ENCODE data around the gene TMEM132A.

The TMEM132A gene

DNA sequence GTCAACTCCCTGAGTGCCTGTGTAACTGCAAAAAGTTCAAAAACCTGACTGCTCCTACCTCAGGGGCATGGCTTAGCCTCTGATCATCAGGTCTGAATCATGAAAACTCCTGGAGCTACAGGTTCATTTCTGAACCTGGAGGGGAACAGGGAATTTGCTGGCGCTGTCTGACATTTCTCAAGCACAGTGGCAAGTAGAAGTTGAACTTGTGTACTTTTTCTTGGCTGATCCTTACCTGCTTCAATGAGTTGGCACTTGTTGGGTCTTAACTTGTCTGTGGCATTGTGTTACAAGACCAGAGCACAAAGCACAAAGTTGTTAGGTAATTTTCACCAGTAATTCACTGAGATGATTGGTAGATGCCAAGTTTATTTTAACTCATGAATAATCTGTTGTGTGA lies 7.0 kb upstream of the TMEM132A start:
- Histone ChIP-seq H3K27ac (ENCODE audit: low read length) (no peak overlapping the region), H3K4me1 (ENCODE audit: control insufficient read depth in 1 of 2, insufficient read depth in 2 of 2, low read length in 2 of 2) (peaks cover 10 to 46% of the 10 kb centered on the region in 2 donors), H3K9me3 (ENCODE audit: control insufficient read depth in 1 of 2, low read length in 2 of 2) (no peaks in the 10 kb centered on the region), H3K4me3 (ENCODE audit: low read depth in 1 of 2, low read length in 2 of 2) (no peak overlapping the region), H3K27me3 (ENCODE audit: low read depth, low read length) (no peaks in the 10 kb centered on the region), H3K36me3 (ENCODE audit: control insufficient read depth in 1 of 2, insufficient read depth in 2 of 2, low read length in 2 of 2) (peaks cover 21 to 34% of the 10 kb centered on the region in 2 donors)

DNA sequence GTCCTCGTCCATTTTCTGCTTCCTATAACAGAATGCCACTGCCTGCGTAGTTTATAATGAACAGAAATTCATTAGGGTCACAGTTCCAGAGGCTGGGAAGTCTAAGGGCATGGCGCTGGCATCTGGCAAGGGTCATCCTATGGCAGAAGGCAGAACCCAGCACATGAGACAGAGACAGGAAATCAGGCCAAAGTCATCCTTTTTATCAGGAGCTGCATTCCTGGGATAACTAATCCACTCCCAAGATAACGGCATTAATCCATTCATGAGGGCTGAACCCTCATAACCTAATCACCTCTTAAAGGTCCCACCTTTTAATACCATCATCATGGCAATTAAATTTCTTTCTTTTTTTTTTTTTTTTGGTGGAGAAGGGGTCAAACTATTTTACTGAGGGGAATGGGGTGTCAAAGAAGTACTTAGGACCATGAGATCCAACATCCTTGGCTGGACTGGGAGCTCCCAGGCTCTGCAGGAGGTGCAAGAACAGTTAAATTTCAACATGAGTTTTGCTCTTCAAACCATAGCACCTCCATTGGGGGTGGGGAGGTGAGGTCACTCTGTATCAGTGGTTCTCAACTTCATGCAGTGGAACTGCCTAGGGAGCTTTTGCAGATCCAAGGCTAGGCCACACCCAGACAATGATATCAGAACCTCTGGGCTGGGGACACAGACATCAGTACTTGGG lies 5.9 kb upstream of the TMEM132A start:
- Histone ChIP-seq H3K9me3 (ENCODE audit: control insufficient read depth in 1 of 2, low read length in 2 of 2) (no peaks in the 10 kb centered on the region), H3K4me1 (ENCODE audit: control insufficient read depth in 1 of 2, insufficient read depth in 2 of 2, low read length in 2 of 2) (peaks cover 10 to 43% of the 10 kb centered on the region in 2 donors), H3K36me3 (ENCODE audit: control insufficient read depth in 1 of 2, insufficient read depth in 2 of 2, low read length in 2 of 2) (peaks cover 31 to 43% of the 10 kb centered on the region in 2 donors), H3K4me3 (ENCODE audit: low read depth in 1 of 2, low read length in 2 of 2) (no peak overlapping the region), H3K27me3 (ENCODE audit: low read depth, low read length) (no peaks in the 10 kb centered on the region), H3K27ac (ENCODE audit: low read length) (no peak overlapping the region)

DNA sequence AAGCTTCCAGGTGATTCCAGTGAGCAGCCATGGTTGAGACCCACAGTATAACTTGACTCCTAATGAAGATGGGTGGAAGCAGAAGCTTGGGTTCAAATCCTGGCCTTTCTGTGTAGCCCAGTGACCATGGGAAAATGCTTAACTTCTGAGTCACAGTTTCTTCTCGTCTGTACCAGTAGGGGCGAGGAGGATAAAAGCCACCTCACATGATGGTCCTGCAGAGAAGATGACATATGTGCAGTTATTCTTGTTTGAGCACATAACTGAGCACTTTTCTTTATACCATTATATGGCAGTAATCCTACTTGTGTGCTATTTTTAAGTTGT lies 5.4 kb upstream of the TMEM132A start:
- Histone ChIP-seq H3K9me3 (ENCODE audit: control insufficient read depth in 1 of 2, low read length in 2 of 2) (no peaks in the 10 kb centered on the region), H3K4me1 (ENCODE audit: control insufficient read depth in 1 of 2, insufficient read depth in 2 of 2, low read length in 2 of 2) (peaks cover 10 to 43% of the 10 kb centered on the region in 2 donors), H3K27me3 (ENCODE audit: low read depth, low read length) (peaks cover 2% of the 10 kb centered on the region), H3K4me3 (ENCODE audit: low read depth in 1 of 2, low read length in 2 of 2) (no peak overlapping the region), H3K36me3 (ENCODE audit: control insufficient read depth in 1 of 2, insufficient read depth in 2 of 2, low read length in 2 of 2) (peaks cover 31 to 41% of the 10 kb centered on the region in 2 donors), H3K27ac (ENCODE audit: low read length) (no peak overlapping the region)

DNA sequence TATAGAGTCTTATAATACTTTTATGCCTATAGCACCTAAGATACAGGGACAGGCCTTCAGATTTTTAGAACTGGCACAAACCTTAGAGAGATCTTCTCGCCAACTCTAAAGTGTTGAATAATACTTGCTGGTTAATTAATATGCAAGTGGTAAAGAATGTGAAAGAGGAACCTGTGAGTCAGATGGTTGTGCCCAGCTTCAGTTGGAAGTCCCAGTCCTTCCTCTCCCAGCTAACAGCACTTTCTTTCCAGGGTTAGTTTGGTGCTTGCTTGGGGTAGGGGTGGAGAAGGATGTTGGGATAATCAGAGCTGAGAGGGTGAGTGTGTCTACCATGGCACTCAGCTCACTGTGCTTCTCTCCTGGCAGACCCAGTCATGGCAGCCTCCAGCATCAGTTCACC lies 4.9 kb upstream of the TMEM132A start:
- no peak overlapping the region for H3K4me3 ChIP-seq (ENCODE audit: low read depth in 1 of 2, low read length in 2 of 2)

DNA sequence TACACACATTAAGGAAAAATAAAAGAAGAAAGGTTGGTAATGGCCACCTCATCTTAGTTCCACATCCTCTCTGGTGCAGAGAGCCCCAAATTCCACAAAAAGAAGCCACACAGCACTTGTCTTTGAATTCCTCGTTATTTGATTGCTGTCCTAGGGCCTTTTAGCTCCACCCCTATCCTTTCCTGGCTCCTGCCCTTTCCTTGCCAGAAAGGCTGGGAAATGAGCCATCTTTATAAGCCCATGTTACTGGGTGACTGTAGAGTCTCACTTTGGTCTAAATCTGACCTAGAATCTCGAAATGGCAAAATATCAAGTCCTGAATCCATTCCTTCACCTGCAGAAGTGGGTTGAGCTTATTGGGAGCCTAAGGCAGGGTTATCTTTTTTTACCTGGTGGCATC lies 4.3 kb upstream of the TMEM132A start:
- peaks cover 31 to 37% of the 10 kb centered on the region in 2 donors for H3K36me3 ChIP-seq (ENCODE audit: control insufficient read depth in 1 of 2, insufficient read depth in 2 of 2, low read length in 2 of 2)
- no peak overlapping the region for H3K27ac ChIP-seq (ENCODE audit: low read length)
- no peak overlapping the region for H3K4me3 ChIP-seq (ENCODE audit: low read depth in 1 of 2, low read length in 2 of 2)
- H3K27me3 ChIP-seq (ENCODE audit: low read depth, low read length) = peaks cover 8% of the 10 kb centered on the region
- H3K9me3 ChIP-seq (ENCODE audit: control insufficient read depth in 1 of 2, low read length in 2 of 2) = no peaks in the 10 kb centered on the region
- H3K4me1 ChIP-seq (ENCODE audit: control insufficient read depth in 1 of 2, insufficient read depth in 2 of 2, low read length in 2 of 2) = peaks cover 10 to 53% of the 10 kb centered on the region in 2 donors

More for the DNA sequence above, 4.9 kb upstream of the TMEM132A start:
- H3K36me3 ChIP-seq (ENCODE audit: control insufficient read depth in 1 of 2, insufficient read depth in 2 of 2, low read length in 2 of 2) = peaks cover 31 to 37% of the 10 kb centered on the region in 2 donors
- H3K9me3 ChIP-seq (ENCODE audit: control insufficient read depth in 1 of 2, low read length in 2 of 2) = no peaks in the 10 kb centered on the region
- no peak overlapping the region for H3K27ac ChIP-seq (ENCODE audit: low read length)
- peaks cover 10 to 48% of the 10 kb centered on the region in 2 donors for H3K4me1 ChIP-seq (ENCODE audit: control insufficient read depth in 1 of 2, insufficient read depth in 2 of 2, low read length in 2 of 2)
- H3K27me3 ChIP-seq (ENCODE audit: low read depth, low read length) = peaks cover 3% of the 10 kb centered on the region

DNA sequence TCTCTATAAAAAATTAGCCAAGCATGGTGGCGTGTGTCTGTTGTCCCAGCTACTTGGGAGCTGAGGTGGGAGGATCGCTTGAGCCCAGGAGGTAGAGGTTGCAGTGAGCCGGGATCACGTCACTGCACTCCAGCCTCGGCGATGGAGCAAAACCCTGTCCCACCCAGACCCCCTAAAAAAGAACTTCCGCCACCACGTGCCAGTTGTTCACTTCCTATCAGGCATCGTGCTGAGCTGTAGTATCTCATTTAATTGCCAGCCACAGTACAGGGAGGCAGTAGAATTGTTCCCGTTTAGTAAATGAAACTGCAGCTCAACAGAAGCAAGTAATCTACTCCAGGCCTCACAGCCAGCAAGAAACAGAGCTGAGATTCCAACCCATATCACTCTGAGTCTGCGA lies 3.0 kb upstream of the TMEM132A start:
- Histone ChIP-seq H3K4me3 (ENCODE audit: low read depth in 1 of 2, low read length in 2 of 2) (no peak overlapping the region), H3K27me3 (ENCODE audit: low read depth, low read length) (peaks cover 19% of the 10 kb centered on the region), H3K9me3 (ENCODE audit: control insufficient read depth in 1 of 2, low read length in 2 of 2) (no peaks in the 10 kb centered on the region), H3K27ac (ENCODE audit: low read length) (no peak overlapping the region), H3K36me3 (ENCODE audit: control insufficient read depth in 1 of 2, insufficient read depth in 2 of 2, low read length in 2 of 2) (peaks cover 31 to 37% of the 10 kb centered on the region in 2 donors), H3K4me1 (ENCODE audit: control insufficient read depth in 1 of 2, insufficient read depth in 2 of 2, low read length in 2 of 2) (peaks cover 5 to 45% of the 10 kb centered on the region in 2 donors)

DNA sequence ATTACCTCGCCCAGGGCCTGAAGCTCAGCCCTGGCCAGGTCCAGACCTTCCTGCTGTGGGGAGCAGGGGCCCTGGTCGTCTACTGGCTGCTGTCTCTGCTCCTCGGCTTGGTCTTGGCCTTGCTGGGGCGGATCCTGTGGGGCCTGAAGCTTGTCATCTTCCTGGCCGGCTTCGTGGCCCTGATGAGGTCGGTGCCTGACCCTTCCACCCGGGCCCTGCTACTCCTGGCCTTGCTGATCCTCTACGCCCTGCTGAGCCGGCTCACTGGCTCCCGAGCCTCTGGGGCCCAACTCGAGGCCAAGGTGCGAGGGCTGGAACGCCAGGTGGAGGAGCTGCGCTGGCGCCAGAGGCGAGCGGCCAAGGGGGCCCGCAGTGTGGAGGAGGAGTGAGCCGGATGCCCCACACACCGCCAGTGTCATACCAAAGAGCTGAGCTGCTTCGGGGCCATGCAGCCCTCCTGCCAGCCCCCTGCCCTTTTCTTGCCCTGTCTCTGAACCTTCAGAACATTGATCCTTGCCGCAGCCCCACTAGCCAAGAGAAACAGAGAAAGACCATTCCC lies 2.4 kb upstream of the TMEM132A start:
- H3K4me1 ChIP-seq (ENCODE audit: control insufficient read depth in 1 of 2, insufficient read depth in 2 of 2, low read length in 2 of 2) = peaks cover 5 to 39% of the 10 kb centered on the region in 2 donors
- H3K36me3 ChIP-seq (ENCODE audit: control insufficient read depth in 1 of 2, insufficient read depth in 2 of 2, low read length in 2 of 2) = peaks cover 31 to 37% of the 10 kb centered on the region in 2 donors
- no peak overlapping the region for H3K4me3 ChIP-seq (ENCODE audit: low read depth in 1 of 2, low read length in 2 of 2)
- peaks cover 19% of the 10 kb centered on the region for H3K27me3 ChIP-seq (ENCODE audit: low read depth, low read length)
- no peak overlapping the region for H3K27ac ChIP-seq (ENCODE audit: low read length)
- no peaks in the 10 kb centered on the region for H3K9me3 ChIP-seq (ENCODE audit: control insufficient read depth in 1 of 2, low read length in 2 of 2)

DNA sequence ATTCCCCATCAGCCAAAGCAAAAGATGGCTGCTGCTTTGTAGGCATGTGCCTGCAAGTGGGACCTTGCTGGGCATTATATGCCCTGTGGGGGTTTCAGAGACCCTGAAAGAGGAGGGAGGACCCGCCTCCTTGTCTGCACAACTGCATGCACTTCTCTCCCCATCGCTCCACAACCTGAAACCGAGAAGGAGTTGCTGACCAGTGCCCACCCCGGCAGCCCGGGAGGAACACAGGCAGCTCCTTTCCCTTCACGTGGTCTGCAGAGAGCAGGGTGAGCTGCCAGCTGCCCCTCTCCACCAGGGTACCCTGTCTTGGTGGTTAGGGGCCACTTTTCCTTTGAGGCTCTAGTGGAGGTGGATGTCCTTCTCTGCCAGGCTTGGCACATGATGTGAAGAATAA lies 1.4 kb upstream of the TMEM132A start:
- H3K27ac ChIP-seq (ENCODE audit: low read length) = no peak overlapping the region
- H3K4me3 ChIP-seq (ENCODE audit: low read depth in 1 of 2, low read length in 2 of 2) = no peak overlapping the region
- H3K36me3 ChIP-seq (ENCODE audit: control insufficient read depth in 1 of 2, insufficient read depth in 2 of 2, low read length in 2 of 2) = peaks cover 31 to 37% of the 10 kb centered on the region in 2 donors
- peaks cover 5 to 36% of the 10 kb centered on the region in 2 donors for H3K4me1 ChIP-seq (ENCODE audit: control insufficient read depth in 1 of 2, insufficient read depth in 2 of 2, low read length in 2 of 2)
- no peaks in the 10 kb centered on the region for H3K9me3 ChIP-seq (ENCODE audit: control insufficient read depth in 1 of 2, low read length in 2 of 2)
- peaks cover 19% of the 10 kb centered on the region for H3K27me3 ChIP-seq (ENCODE audit: low read depth, low read length)

DNA sequence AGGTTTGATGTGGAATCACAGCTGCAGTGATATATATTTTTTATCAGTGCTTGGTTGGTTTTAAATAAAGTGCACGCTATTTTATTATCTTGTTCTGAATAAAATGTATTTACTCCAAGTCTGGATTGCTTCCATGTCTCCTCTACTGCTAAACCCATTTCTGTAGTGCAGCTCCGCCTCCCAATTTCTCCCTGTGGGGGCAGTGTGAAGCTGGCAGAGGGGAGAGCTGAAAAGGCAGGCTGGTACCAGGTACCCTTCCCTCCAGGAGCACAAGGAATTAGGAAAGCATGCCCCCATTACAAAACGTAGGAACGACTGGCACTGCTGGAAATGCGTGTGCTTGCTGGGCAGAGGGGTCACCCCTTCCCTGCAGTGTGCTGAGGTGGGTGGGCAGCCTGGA lies 934 bp upstream of the TMEM132A start:
- H3K27me3 ChIP-seq (ENCODE audit: low read depth, low read length) = peaks cover 19% of the 10 kb centered on the region
- no peak overlapping the region for H3K27ac ChIP-seq (ENCODE audit: low read length)
- peaks cover 31 to 37% of the 10 kb centered on the region in 2 donors for H3K36me3 ChIP-seq (ENCODE audit: control insufficient read depth in 1 of 2, insufficient read depth in 2 of 2, low read length in 2 of 2)
- no peaks in the 10 kb centered on the region for H3K9me3 ChIP-seq (ENCODE audit: control insufficient read depth in 1 of 2, low read length in 2 of 2)
- H3K4me3 ChIP-seq (ENCODE audit: low read depth in 1 of 2, low read length in 2 of 2) = no peak overlapping the region
- H3K4me1 ChIP-seq (ENCODE audit: control insufficient read depth in 1 of 2, insufficient read depth in 2 of 2, low read length in 2 of 2) = peaks cover 5 to 36% of the 10 kb centered on the region in 2 donors

DNA sequence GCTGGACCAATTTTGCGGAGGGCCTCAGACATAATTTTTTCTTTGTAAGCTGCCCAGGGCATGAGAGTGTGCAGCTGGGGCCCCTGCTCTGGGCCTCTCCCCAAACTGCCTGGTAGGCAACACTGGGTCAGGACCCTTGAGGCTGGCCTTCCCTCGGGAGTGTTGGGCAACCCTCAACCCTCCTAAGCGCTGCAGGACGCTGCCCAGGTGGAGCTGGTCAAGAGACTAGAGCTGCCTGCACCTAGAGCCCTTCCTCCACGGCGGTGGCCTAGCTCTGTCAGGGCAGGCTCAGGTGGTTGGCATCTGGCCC lies 505 bp upstream of the TMEM132A start:
- H3K27ac ChIP-seq (ENCODE audit: low read length) = no peak overlapping the region

DNA sequence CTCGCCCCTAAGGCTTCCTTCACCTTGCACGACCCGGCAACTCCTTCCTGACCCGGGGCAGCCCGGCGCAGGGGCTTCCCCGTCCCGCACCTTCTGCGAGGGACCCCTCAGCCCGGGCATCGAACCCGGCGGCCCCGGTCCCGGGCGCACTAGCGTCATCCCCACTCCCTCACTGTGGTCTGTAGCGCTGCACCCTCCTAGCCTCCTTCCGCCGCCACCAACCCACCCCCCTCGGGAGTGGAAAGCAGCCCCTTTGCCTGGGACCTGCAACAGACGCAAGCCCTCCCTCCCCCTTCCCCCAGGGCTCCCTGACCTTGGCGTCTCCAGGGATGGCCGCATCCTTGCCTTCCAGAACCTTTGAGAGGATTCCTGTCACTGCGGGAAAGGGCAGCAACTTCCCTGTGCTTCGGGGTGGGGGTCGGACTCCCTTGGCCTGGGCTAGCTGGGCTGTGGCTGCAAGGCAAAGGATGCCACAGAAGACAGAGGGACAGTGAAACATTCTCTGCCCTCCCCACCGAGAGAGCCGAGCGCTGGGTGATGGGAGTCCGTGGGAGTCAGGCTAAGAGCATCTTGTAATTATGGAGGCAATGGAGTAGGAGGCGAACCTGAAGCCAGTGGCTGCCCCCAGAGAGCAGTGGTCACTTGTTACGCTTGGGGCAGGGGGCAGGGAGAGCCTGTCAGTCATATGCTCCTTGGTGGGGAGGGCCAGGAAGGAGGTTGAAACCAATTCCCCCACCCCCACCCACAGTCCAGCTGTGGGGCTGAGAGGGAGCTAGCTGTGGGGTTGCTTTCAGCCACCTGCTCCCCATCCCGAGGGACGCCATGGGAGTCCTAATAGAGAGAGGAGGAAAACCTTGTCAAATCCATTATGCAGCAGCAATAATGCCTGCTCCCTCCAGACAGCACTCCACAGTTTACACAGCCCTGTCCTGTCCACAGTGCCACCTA lies 920 bp downstream of the TMEM132A start:
- Histone ChIP-seq H3K4me1 (ENCODE audit: control insufficient read depth in 1 of 2, insufficient read depth in 2 of 2, low read length in 2 of 2) (peaks cover 0 to 18% of the 10 kb centered on the region in 2 donors), H3K27ac (ENCODE audit: low read length) (no peak overlapping the region), H3K27me3 (ENCODE audit: low read depth, low read length) (peaks cover 19% of the 10 kb centered on the region), H3K4me3 (ENCODE audit: low read depth in 1 of 2, low read length in 2 of 2) (peak overlapping the region; percentile 7 to 61), H3K9me3 (ENCODE audit: control insufficient read depth in 1 of 2, low read length in 2 of 2) (no peaks in the 10 kb centered on the region), H3K36me3 (ENCODE audit: control insufficient read depth in 1 of 2, insufficient read depth in 2 of 2, low read length in 2 of 2) (peaks cover 27 to 30% of the 10 kb centered on the region in 2 donors)

More for the DNA sequence above, 505 bp upstream of the TMEM132A start:
- Histone ChIP-seq H3K27me3 (ENCODE audit: low read depth, low read length) (peaks cover 19% of the 10 kb centered on the region), H3K36me3 (ENCODE audit: control insufficient read depth in 1 of 2, insufficient read depth in 2 of 2, low read length in 2 of 2) (peaks cover 31 to 37% of the 10 kb centered on the region in 2 donors), H3K4me1 (ENCODE audit: control insufficient read depth in 1 of 2, insufficient read depth in 2 of 2, low read length in 2 of 2) (peaks cover 5 to 32% of the 10 kb centered on the region in 2 donors), H3K9me3 (ENCODE audit: control insufficient read depth in 1 of 2, low read length in 2 of 2) (no peaks in the 10 kb centered on the region), H3K4me3 (ENCODE audit: low read depth in 1 of 2, low read length in 2 of 2) (peak overlapping the region; percentile 39 to 61)

Measured in muscle layer of duodenum (tissue), 2 donors.